Testis (tissue), 2 donors: Measurements from ENCODE around the gene CCND3.

Experiments
- POLR2A ChIP-seq: fragments of 450-650 bp; IDR thresholded peaks from one replicate; pipeline ENCODE4 v1.6.1; 2017; ENCODE audit warnings: antibody characterized with exemption, mild to moderate bottlenecking, moderate library complexity
- TF ChIP-seq, protein P1 (sequence below), 3 experiments: fragments of 450-650 bp in 2 of 3; fragments of 200-600 bp in 1 of 3; sonication (generic) in 1 of 3; IDR thresholded peaks; one replicate each; pipeline ENCODE4 v1.5.1; 2016 to 2019; ENCODE audit warnings: antibody characterized with exemption in 3 of 3, mild to moderate bottlenecking in 2 of 3, moderate library complexity in 1 of 3

DNA sequence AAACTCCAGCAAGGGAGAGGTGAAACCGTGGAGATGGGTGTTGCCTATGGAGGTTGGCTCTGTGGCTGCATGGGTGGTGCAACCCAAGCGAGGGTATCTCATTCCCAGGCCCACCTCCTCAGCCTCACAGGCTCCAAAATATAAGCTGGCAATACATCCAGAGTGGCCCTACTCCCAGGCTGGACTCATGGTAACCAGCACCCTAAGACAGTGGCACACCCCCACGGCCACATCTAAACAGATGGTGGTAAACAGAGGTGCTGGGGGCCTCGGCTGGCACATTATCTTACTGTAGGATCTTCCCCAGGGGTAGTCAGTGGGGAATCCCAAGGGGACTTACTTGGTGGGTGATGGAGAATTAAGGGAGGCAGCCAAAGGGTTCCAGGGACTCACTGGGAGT is 33.7 kb upstream of the CCND3 start:
- TF ChIP-seq, protein P1, sequence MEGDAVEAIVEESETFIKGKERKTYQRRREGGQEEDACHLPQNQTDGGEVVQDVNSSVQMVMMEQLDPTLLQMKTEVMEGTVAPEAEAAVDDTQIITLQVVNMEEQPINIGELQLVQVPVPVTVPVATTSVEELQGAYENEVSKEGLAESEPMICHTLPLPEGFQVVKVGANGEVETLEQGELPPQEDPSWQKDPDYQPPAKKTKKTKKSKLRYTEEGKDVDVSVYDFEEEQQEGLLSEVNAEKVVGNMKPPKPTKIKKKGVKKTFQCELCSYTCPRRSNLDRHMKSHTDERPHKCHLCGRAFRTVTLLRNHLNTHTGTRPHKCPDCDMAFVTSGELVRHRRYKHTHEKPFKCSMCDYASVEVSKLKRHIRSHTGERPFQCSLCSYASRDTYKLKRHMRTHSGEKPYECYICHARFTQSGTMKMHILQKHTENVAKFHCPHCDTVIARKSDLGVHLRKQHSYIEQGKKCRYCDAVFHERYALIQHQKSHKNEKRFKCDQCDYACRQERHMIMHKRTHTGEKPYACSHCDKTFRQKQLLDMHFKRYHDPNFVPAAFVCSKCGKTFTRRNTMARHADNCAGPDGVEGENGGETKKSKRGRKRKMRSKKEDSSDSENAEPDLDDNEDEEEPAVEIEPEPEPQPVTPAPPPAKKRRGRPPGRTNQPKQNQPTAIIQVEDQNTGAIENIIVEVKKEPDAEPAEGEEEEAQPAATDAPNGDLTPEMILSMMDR (IDR thresholded peaks at IDR 0.05), result no peak
- no peak for TF ChIP-seq POLR2A
